ENCODE measurements around the gene ILDR1.

The ILDR1 gene

GRCh38 chr3:121963608-121964007 lies 58.4 kb downstream of the ILDR1 start:
- H3K9ac ChIP-seq (ENCODE audit: low read length) = no peak overlapping the region
- H3F3A ChIP-seq (ENCODE audit: insufficient read depth, low read length) = no peaks in the 10 kb centered on the region
- no peaks in the 10 kb centered on the region for H3K9me3 ChIP-seq (replicated peaks; ENCODE audit: insufficient read depth, low read length)
- H2AFZ ChIP-seq (ENCODE audit: low read length) = no peak overlapping the region
- no peaks in the 10 kb centered on the region for H3K79me2 ChIP-seq (ENCODE audit: low read length)
- no peaks in the 10 kb centered on the region for H4K20me1 ChIP-seq (ENCODE audit: insufficient read depth, low read length)
- H3K4me3 ChIP-seq (ENCODE audit: low read length) = no peak overlapping the region
- no peaks in the 10 kb centered on the region for H3K9me2 ChIP-seq (replicated peaks; ENCODE audit: insufficient read depth, low read length)
- H3K36me3 ChIP-seq (replicated peaks; ENCODE audit: insufficient read depth, low read length) = no peaks in the 10 kb centered on the region
- no peaks in the 10 kb centered on the region for H3K27me3 ChIP-seq (replicated peaks; ENCODE audit: insufficient read depth, low read length)
- no peak for TF ChIP-seq EZH2phosphoT487 (IDR thresholded peaks at IDR 0.05; ENCODE audit: low read length)
- no peak for TF ChIP-seq EZH2 (optimal IDR thresholded peaks at IDR 0.05; ENCODE audit: low read depth, low read length)
- TF ChIP-seq CTCF (IDR thresholded peaks at IDR 0.05; ENCODE audit: low read length) = no peak
- DNase-seq = no peak
- H3K4me2 ChIP-seq (ENCODE audit: low read depth, low read length) = no peak overlapping the region
- H3K27ac ChIP-seq (ENCODE audit: low read length) = no peak overlapping the region
- H3K4me1 ChIP-seq (ENCODE audit: low read length) = no peaks in the 10 kb centered on the region

- Histone ChIP-seq H2AFZ (ENCODE audit: low read length) (no peak overlapping the region), H4K20me1 (ENCODE audit: insufficient read depth, low read length) (no peaks in the 10 kb centered on the region), H3K4me2 (ENCODE audit: low read depth, low read length) (no peak overlapping the region), H3K27ac (ENCODE audit: low read length) (no peak overlapping the region), H3K27me3 (replicated peaks; ENCODE audit: insufficient read depth, low read length) (no peaks in the 10 kb centered on the region), H3K9ac (ENCODE audit: low read length) (no peak overlapping the region), H3K79me2 (ENCODE audit: low read length) (no peaks in the 10 kb centered on the region), H3F3A (ENCODE audit: insufficient read depth, low read length) (no peaks in the 10 kb centered on the region), H3K9me3 (replicated peaks; ENCODE audit: insufficient read depth, low read length) (no peaks in the 10 kb centered on the region), H3K9me2 (replicated peaks; ENCODE audit: insufficient read depth, low read length) (no peaks in the 10 kb centered on the region), H3K4me1 (ENCODE audit: low read length) (peaks cover 5% of the 10 kb centered on the region), H3K4me3 (ENCODE audit: low read length) (no peak overlapping the region), H3K36me3 (replicated peaks; ENCODE audit: insufficient read depth, low read length) (no peaks in the 10 kb centered on the region)
- DNase-seq = no peak
- no peak for TF ChIP-seq EZH2phosphoT487 (IDR thresholded peaks at IDR 0.05; ENCODE audit: low read length)
- no peak for TF ChIP-seq CTCF (IDR thresholded peaks at IDR 0.05; ENCODE audit: low read length)
- no peak for TF ChIP-seq EZH2 (optimal IDR thresholded peaks at IDR 0.05; ENCODE audit: low read depth, low read length)
These were observed 59.6 kb downstream of the ILDR1 start for GRCh38 chr3:121962443-121962842.

- Histone ChIP-seq H3K9me2 (replicated peaks; ENCODE audit: insufficient read depth, low read length) (no peaks in the 10 kb centered on the region), H3F3A (ENCODE audit: insufficient read depth, low read length) (no peaks in the 10 kb centered on the region), H3K36me3 (replicated peaks; ENCODE audit: insufficient read depth, low read length) (no peaks in the 10 kb centered on the region), H2AFZ (ENCODE audit: low read length) (no peak overlapping the region), H3K27me3 (replicated peaks; ENCODE audit: insufficient read depth, low read length) (no peaks in the 10 kb centered on the region), H3K9me3 (replicated peaks; ENCODE audit: insufficient read depth, low read length) (no peaks in the 10 kb centered on the region), H3K4me3 (ENCODE audit: low read length) (no peak overlapping the region), H3K79me2 (ENCODE audit: low read length) (no peaks in the 10 kb centered on the region), H3K27ac (ENCODE audit: low read length) (no peak overlapping the region), H3K9ac (ENCODE audit: low read length) (no peak overlapping the region), H3K4me1 (ENCODE audit: low read length) (peaks cover 14% of the 10 kb centered on the region), H3K4me2 (ENCODE audit: low read depth, low read length) (no peak overlapping the region), H4K20me1 (ENCODE audit: insufficient read depth, low read length) (no peaks in the 10 kb centered on the region)
- no peak for DNase-seq
- TF ChIP-seq EZH2phosphoT487 (IDR thresholded peaks at IDR 0.05; ENCODE audit: low read length) (no peak), CTCF (IDR thresholded peaks at IDR 0.05; ENCODE audit: low read length) (no peak), EZH2 (optimal IDR thresholded peaks at IDR 0.05; ENCODE audit: low read depth, low read length) (no peak)
These were observed 60.8 kb downstream of the ILDR1 start for GRCh38 chr3:121961283-121961682.

All from MM.1S (cell line).